Measurements from ENCODE around the gene C9orf78. TPM values are rescaled to one million over a fixed set of nuclear protein-coding genes. Genes with fewer than 3 reads are reported as not detected.

Gene C9orf78
- total and polyA plus RNA-seq, 2 of the 8 experiments (the other 6 are each of a cell fraction or from before 2014, with no cell fraction given), result 17.4 to 40.6 TPM

DNA sequence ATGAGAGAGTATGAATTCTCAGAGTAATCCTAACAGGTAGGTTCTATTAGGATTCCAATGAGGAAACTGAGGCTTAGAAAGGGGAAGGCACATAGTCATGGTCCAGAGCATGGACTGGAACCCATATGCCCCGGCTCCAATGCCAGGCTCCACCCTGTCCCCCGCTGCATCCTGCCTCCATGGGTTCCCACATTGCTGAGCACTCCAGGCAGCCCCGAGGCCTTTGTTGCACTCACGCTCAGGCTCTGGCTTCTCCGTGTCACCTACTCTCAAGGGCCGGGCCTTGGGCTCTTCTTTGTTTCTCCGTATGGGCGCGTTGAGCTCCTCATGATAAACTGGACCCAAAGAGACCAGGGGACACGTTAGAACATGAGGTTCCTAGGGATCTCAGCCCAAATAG is 6.1 kb downstream of the C9orf78 start (continued):
- TF ChIP-seq, protein P1, sequence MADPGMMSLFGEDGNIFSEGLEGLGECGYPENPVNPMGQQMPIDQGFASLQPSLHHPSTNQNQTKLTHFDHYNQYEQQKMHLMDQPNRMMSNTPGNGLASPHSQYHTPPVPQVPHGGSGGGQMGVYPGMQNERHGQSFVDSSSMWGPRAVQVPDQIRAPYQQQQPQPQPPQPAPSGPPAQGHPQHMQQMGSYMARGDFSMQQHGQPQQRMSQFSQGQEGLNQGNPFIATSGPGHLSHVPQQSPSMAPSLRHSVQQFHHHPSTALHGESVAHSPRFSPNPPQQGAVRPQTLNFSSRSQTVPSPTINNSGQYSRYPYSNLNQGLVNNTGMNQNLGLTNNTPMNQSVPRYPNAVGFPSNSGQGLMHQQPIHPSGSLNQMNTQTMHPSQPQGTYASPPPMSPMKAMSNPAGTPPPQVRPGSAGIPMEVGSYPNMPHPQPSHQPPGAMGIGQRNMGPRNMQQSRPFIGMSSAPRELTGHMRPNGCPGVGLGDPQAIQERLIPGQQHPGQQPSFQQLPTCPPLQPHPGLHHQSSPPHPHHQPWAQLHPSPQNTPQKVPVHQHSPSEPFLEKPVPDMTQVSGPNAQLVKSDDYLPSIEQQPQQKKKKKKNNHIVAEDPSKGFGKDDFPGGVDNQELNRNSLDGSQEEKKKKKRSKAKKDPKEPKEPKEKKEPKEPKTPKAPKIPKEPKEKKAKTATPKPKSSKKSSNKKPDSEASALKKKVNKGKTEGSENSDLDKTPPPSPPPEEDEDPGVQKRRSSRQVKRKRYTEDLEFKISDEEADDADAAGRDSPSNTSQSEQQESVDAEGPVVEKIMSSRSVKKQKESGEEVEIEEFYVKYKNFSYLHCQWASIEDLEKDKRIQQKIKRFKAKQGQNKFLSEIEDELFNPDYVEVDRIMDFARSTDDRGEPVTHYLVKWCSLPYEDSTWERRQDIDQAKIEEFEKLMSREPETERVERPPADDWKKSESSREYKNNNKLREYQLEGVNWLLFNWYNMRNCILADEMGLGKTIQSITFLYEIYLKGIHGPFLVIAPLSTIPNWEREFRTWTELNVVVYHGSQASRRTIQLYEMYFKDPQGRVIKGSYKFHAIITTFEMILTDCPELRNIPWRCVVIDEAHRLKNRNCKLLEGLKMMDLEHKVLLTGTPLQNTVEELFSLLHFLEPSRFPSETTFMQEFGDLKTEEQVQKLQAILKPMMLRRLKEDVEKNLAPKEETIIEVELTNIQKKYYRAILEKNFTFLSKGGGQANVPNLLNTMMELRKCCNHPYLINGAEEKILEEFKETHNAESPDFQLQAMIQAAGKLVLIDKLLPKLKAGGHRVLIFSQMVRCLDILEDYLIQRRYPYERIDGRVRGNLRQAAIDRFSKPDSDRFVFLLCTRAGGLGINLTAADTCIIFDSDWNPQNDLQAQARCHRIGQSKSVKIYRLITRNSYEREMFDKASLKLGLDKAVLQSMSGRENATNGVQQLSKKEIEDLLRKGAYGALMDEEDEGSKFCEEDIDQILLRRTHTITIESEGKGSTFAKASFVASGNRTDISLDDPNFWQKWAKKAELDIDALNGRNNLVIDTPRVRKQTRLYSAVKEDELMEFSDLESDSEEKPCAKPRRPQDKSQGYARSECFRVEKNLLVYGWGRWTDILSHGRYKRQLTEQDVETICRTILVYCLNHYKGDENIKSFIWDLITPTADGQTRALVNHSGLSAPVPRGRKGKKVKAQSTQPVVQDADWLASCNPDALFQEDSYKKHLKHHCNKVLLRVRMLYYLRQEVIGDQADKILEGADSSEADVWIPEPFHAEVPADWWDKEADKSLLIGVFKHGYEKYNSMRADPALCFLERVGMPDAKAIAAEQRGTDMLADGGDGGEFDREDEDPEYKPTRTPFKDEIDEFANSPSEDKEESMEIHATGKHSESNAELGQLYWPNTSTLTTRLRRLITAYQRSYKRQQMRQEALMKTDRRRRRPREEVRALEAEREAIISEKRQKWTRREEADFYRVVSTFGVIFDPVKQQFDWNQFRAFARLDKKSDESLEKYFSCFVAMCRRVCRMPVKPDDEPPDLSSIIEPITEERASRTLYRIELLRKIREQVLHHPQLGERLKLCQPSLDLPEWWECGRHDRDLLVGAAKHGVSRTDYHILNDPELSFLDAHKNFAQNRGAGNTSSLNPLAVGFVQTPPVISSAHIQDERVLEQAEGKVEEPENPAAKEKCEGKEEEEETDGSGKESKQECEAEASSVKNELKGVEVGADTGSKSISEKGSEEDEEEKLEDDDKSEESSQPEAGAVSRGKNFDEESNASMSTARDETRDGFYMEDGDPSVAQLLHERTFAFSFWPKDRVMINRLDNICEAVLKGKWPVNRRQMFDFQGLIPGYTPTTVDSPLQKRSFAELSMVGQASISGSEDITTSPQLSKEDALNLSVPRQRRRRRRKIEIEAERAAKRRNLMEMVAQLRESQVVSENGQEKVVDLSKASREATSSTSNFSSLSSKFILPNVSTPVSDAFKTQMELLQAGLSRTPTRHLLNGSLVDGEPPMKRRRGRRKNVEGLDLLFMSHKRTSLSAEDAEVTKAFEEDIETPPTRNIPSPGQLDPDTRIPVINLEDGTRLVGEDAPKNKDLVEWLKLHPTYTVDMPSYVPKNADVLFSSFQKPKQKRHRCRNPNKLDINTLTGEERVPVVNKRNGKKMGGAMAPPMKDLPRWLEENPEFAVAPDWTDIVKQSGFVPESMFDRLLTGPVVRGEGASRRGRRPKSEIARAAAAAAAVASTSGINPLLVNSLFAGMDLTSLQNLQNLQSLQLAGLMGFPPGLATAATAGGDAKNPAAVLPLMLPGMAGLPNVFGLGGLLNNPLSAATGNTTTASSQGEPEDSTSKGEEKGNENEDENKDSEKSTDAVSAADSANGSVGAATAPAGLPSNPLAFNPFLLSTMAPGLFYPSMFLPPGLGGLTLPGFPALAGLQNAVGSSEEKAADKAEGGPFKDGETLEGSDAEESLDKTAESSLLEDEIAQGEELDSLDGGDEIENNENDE (IDR thresholded peaks at IDR 0.05; ENCODE audit: insufficient replicate concordance, low read length), result no peak
- TF ChIP-seq RAD21 (IDR thresholded peaks at IDR 0.05 in 1 of 2, conservative IDR thresholded peaks at IDR 0.05 in 1 of 2; ENCODE audit: low read depth in 2 of 2, low read length in 2 of 2) (no peak), KDM5A (IDR thresholded peaks at IDR 0.05; ENCODE audit: low read length) (no peak), GTF2F1 (IDR thresholded peaks at IDR 0.05; ENCODE audit: borderline replicate concordance, low read depth, low read length) (no peak), SP4 (IDR thresholded peaks at IDR 0.05; ENCODE audit: low read length) (no peak), NANOG (IDR thresholded peaks at IDR 0.05; ENCODE audit: insufficient read depth, low read depth, low read length, poor library complexity, severe bottlenecking) (no peak), POLR2A (IDR thresholded peaks at IDR 0.05; ENCODE audit: control extremely low read depth in 1 of 2, low read depth in 2 of 2, low read length in 2 of 2) (no peak), KDM1A (IDR thresholded peaks at IDR 0.05; ENCODE audit: borderline replicate concordance, low read length) (no peak)
